ENCODE data around the gene ZNF770.

- TF ChIP-seq EZH2 (IDR thresholded peaks at IDR 0.05; ENCODE audit: low read length, unreplicated experiment) (no peak), CTCF (conservative IDR thresholded peaks at IDR 0.05; ENCODE audit: low read depth, low read length) (no peak), EZH2phosphoT487 (IDR thresholded peaks at IDR 0.05; ENCODE audit: borderline replicate concordance, low read length) (no peak)
These were observed 1.2 kb downstream of the ZNF770 start for GRCh38 chr15:34986771-34987480.

Measured in PC-3 (cell line).